Retina (tissue), 1 donor: ENCODE results near the gene MAG.
"Not testable (repeated sequence)": the region's sequence is repeated elsewhere in the genome, so short reads cannot be mapped to it uniquely, and the experiment has no call there.

Experiments
- DNase-seq: peaks from one replicate; pipeline ENCODE4 v3.0.0-alpha.2; 2016

The MAG gene

DNA sequence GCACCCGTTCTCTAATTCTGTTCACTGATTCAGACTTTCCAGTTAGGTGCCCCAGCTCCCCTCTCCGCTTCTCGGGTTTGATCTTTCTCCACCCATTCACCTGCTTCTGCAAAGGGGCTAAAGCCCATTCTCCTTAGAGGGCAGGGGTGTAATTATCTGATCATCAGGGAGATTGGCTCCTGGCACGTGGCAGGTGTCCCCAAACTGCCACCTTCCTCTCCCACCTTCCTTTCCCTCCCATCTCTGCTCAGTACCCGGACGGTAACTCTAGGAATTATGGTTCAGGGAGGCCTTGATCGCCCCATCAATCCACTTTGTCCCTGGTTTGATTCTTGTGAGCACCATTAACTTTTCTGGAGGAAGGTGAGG lies 56.0 kb downstream of the MAG start:
- DNase-seq: no peak

DNA sequence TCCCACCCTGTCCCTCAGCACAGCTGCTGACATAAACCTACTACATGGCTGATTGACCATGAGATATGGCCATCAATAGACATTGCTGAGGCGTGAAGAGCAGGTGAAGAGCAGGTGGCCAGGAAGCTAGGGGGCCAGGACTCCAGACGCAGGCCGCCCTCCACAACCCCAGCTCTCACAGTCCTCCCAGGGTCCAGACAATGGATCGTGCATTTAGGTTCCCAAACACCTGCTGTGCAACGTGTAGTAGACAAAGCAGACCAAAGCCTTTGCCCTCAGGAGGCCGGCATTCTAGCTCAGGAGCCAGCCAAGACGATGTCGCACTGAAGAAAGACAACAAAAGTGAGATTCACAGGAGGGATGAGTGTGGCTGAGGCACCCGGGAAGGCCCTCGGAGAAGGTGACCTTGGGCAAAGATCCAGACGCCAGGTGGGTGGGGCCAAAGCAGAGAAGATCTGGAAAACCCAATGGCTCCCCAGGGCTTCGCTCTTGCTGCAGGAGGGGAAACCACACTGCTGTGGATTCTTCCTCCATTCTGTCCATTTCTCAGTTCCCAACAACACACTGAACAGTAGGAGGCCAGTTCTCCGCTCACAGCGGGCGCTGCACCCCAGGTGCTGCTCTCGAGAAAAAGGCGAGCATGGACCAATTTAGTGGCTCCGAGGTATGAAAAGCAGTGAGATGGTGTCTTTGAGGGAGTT lies 57.1 kb downstream of the MAG start:
- DNase-seq: no peak

DNA sequence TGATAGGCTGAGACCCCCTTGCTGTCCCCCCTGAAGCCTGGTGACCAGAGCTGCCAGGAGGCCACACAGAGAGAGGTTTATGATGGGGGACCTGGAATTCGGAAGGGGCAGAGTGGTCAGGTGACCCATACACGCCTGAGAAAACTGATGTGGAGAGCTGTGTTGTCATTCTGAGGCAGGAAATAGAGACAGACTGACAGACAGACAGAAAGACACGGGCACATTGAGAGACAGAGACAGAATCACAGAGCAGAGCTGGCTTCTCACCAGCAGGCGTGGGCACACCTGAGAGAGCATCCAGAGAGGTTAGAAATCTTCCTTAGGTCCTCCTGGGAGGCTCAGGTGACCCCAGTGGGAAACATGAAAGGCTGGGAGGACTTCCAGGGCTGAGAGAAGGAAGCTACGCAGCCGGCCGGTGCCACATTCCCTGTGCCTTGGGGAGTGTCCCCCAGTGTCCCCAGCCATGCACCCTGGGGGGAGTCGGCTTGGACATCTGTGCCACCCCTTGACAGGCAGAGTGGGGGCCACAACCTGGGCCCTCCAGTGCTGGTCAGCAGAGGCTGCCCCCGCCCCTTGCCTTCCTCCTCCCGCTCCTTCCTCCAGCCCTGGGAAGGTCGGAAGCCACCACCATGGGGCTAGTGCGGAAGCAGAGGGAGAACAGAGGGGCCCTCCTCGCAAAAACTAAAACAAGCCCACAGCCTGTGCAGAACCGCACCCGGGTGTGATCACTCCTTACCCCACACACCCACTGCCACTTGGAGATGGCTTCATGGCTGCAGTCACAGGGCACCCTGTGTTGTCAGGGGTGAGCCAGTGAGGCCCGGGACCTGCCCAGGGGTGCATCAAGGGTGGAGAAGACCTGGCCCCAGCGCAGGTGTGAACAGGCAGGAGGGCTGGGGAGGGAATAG lies 57.9 kb downstream of the MAG start:
- DNase-seq: peak; percentile 26

DNA sequence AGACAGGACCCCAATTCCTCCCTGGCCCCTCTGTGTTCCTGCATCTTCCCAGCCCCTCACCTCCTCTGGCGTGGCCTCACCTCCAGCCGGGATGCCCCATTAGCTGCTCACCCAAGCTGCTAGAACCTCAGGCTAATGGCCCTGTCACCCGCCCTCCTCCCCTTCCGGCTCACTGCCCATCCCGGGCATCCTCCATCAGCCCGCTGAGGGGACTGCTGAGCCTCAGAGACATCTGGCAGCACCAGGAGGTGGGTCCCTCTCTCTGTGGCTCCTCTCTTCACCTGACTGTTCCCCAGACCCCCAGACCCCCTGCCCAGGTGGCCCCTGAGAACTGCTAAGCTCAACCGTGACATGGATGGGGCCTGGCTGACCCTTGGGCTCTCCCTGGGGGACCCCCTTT lies 58.6 kb downstream of the MAG start:
- peak; percentile 57 for DNase-seq

DNA sequence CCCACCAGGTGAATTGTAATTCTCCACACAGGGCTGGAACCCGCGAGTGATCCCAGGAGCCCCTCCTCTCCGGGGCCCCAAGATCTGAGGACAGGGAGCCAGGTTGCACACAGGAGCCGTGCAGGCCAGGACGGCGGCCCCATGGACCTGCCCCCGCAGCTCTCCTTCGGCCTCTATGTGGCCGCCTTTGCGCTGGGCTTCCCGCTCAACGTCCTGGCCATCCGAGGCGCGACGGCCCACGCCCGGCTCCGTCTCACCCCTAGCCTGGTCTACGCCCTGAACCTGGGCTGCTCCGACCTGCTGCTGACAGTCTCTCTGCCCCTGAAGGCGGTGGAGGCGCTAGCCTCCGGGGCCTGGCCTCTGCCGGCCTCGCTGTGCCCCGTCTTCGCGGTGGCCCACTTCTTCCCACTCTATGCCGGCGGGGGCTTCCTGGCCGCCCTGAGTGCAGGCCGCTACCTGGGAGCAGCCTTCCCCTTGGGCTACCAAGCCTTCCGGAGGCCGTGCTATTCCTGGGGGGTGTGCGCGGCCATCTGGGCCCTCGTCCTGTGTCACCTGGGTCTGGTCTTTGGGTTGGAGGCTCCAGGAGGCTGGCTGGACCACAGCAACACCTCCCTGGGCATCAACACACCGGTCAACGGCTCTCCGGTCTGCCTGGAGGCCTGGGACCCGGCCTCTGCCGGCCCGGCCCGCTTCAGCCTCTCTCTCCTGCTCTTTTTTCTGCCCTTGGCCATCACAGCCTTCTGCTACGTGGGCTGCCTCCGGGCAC lies 59.6 kb downstream of the MAG start:
- no peak for DNase-seq

DNA sequence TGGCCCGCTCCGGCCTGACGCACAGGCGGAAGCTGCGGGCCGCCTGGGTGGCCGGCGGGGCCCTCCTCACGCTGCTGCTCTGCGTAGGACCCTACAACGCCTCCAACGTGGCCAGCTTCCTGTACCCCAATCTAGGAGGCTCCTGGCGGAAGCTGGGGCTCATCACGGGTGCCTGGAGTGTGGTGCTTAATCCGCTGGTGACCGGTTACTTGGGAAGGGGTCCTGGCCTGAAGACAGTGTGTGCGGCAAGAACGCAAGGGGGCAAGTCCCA lies 60.2 kb downstream of the MAG start:
- no peak for DNase-seq

DNA sequence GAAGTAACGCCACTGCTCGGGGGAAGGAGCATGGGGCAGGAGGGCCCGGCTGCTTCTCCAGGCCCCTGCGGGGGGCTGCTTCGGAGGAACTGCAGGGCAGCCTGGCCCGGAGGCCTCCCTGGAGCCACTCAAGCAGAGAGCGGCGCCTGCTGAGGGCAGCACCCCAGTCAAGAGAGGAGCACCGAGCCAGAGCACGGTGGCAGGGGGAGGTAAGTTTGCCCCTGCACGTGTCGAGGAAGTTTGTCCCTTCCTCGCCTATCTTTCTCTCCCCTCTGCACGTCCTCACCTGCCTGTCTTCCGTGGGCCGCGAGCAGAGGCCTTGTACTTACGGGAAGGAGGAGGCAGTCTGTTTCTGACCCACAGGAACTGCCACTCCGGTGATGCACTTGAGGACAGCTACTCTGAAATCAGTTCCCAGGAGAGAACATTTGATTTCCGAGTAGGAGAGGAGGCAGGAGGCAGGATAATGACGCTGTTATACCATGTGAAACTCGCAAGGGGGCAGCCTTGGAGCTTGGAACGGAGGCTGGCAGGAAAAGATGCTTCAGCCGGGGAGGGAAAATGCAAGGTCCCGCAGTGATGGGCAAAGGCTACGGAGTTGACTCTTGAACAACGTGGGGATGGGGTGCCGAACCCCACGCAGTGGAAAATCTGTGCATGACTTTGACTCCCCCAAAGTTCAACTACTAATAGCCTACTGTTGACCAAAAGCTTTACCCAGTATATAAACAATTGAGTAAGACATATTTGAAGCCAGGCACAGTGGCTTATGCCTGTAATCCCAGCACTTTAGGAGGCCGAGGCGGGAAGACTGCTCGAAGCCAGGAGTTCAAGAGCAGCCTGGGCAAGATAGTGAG lies 60.7 kb downstream of the MAG start:
- peak; percentile 86 for DNase-seq

DNA sequence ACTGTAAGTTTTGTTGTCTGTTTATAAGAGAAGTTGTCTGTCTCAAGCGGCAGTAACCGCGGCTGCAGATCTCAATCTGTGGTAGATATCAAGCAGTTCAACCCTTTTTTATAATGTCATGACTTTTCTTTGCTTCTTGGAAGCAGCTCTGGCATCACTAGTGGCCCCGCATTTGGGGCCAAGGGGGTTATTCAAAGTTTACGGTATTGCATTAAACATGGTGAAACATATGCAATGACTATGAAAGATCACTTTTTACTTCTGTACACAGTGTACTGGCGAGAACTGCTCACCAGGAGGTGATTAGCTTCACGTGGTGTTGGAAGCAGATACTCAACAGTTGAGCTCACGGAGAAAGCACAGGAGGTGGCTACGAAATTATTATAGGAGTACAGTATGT lies 61.7 kb downstream of the MAG start:
- DNase-seq: peak; percentile 1

DNA sequence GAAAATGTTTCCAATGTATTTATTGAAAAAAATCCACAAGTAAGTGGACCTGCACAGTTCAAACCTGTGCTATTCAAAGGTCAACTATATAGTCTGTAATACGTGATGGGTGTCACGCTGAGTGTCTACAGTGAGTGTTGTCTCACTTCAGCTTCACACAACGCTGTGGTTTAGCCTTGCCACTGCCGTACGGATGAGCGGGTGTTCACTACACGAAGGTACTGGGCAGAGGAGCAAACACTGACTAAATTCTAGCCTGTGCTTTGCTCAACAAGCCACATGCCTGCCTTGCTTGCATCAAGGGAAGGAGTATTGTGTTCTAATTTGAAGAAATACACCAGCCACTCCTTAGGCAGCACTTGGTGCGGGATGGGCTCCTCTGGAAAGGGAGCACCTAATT lies 62.9 kb downstream of the MAG start:
- DNase-seq: no peak

DNA sequence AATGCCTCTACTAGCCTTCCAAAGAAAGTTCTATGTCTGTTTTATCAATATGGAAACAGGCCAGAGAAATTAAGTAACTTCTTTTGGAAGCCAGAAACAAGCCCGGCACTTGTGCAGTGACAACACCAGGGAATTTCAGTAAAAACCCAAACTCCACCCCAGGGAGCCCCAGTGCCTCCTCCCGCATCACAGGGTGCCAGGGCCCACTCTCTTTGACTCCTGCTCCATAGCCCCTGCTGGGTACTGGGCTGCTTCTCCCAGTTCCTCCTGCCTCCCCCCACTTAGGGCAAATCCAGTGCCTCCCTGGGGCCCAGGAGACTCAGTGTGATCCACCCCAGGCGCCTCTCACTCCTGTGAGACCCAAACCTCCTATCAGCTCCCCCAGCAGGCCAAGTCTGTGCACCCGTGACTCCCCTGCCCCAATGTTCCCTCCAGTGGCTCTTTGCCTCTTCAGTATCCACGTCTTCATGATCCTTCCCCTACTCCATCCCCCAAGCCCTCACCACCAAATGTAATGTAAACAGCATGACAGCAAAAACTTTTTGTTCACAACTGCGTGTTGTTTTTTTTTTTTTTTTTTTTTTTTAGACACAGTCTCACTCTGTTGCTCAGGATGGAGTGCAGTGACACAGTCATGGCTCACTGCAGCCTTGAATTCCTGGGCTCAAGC lies 64.0 kb downstream of the MAG start:
- DNase-seq: no peak

DNA sequence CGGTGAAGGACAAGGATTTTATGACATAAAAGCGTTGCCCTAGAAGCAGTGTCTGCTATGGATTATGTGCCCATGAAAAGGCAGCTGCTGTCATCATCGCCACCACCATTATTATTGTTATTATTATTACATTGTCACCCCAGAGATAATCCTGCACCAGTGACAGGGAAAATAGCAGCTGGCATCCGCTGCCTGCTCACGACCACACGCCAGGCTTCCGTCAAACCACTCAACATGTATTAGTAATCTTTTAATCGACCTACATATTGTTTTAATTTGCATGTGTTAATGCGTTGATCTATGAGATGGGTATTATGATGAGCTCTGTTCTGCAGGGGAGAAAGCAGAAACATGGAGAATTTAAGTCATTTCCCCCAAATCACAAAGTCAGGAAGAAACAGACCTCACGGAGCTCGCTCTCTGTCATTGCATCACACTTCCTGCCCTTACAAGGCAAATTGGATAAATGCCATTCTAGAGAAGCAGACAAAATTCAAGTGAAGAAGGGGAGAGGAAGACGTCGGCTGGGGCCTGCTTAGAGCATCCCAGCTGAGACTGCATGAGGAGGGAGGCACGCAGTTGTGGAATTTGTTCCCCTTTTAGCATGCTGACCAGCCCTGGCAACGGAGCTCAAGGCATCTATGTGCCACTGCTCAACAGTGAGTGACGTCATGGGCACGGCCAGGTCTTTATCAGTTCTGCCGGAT lies 66.1 kb downstream of the MAG start, which contains the start of gene FFAR3:
Gene FFAR3, plus strand, starts transcription at position 594 of the 707 bp plus-strand sequence. CDS start 431 bp downstream, outside the sequence.
- DNase-seq: no peak

DNA sequence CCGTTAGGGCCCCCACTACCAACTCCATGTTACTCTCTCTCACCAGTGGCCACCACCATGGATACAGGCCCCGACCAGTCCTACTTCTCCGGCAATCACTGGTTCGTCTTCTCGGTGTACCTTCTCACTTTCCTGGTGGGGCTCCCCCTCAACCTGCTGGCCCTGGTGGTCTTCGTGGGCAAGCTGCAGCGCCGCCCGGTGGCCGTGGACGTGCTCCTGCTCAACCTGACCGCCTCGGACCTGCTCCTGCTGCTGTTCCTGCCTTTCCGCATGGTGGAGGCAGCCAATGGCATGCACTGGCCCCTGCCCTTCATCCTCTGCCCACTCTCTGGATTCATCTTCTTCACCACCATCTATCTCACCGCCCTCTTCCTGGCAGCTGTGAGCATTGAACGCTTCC lies 66.9 kb downstream of the MAG start:
- DNase-seq: not testable (repeated sequence)

DNA sequence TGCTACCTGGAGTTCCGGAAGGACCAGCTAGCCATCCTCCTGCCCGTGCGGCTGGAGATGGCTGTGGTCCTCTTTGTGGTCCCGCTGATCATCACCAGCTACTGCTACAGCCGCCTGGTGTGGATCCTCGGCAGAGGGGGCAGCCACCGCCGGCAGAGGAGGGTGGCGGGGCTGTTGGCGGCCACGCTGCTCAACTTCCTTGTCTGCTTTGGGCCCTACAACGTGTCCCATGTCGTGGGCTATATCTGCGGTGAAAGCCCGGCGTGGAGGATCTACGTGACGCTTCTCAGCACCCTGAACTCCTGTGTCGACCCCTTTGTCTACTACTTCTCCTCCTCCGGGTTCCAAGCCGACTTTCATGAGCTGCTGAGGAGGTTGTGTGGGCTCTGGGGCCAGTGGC lies 67.4 kb downstream of the MAG start:
- not testable (repeated sequence) for DNase-seq

DNA sequence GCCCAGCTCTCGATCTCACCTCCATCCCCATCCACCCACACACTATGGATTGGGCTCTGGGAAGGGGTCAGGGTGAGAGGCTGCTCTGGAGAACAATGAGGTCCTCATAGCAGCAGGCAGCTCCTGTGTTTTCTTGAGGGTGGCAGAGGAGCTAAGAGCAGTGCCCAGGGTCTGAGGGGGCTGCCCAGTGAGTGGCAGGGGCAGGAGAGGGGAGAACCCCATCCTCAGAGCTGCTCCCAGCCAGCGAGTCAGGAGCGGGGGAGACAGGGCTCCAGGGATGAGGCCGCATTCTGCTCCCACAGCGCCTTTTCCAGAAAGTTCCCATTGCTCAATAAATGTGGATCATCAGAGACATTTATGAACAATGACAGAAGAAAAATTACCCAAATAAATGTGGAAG lies 68.1 kb downstream of the MAG start:
- not testable (repeated sequence) for DNase-seq

DNA sequence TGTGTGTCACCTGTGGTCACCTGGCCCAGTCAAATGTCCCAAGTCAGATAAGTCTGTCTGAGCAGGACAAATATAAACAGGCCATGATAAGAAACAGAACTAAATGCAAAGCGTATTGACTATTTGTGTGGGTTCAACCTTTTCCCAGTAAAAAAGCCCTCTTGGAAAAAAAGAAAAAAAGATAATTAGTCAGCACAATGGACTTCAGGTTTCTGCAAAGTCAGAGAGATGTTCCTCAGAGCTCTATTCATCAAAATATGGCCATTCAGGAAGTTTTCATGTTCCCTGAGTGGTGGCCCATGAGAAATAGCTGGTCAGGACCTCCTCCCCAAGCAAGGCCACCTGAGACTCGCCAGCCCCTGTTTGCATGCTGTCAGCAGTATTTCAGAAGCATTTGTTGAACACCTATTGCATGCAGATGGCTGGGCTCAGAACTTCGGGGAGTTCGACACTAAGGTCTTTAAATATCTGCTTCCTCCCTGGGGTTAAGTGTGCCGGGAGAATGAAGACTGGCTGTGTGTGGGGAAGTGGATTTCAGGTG lies 69.0 kb downstream of the MAG start:
- no peak for DNase-seq

DNA sequence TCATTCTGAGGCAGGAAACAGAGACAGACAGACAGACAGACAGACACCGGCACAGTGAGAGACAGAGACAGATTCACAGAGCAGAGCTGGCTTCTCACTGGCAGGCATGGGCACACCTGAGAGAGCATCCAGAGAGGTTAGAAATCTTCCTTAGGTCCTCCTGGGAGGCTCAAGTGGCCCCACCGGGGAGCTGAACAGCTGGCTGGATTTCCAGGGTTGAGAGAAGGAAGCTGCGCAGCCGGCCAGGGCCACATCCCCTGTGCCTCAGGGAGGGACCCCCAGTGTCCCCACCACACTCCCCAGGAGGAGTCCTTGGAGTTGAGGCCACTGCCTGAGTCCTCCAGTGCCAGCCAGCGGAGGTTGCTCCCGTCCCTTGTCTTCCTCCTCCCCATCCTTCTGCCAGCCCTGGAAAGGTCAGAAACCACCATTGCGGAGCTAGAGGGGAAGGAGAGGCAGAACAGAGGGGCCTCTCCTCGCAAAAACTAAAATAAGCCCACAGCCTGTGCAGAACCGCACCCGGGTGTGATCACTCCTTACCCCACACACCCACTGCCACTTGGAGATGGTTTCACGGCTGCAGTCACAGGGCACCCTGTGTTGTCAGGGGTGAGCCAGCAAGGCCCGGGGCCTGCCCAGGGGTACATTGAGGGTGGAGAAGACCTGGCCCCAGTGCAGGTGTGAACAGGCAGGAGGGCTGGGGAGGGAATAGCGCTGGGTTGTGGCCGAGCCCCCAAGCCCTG lies 70.5 kb downstream of the MAG start:
- DNase-seq: no peak

DNA sequence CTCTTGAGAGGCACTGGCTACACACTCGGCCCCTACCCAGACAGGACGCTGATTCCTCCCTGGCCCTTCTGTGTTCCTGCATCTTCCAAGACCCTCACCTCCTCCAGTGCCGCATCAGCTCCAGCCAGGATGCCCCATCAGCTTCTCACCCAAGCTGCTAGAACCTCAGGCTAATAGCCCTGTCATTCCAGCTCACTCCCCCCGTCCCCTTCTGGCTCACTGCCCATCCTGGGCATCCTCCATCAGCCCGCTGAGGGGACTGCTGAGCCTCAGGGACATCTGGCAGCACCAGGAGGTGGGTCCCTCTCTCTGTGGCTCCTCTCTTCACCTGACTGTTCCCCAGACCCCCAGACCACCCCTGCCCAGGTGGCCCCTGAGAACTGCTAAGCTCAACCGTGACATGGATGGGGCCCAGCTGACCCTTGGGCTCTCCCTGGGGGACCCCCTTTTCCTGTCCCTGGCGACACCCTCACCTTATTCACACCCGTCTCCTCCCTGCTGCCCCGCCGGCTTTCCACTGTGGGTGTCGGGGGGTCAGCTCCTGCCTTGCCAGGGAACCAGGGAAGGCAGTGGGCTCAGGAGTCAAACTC lies 71.1 kb downstream of the MAG start:
- no peak for DNase-seq
